Measurements from ENCODE around the gene STK11.

The STK11 gene

GRCh38 chr19:1235625-1236538 lies 30.3 kb downstream of the STK11 start:
- no peak for DNase-seq

GRCh38 chr19:1236576-1236975 lies 31.0 kb downstream of the STK11 start:
- intact Hi-C loops (cut with DNase I; ENCODE audit: low total_unique reads), result loop anchor here (5.0 kb wide), 1 partner anchor 256 kb away; the partner anchor contains the start of genes PCSK4 and REEP6
- no peaks in the 10 kb centered on the region for H3K9me3 ChIP-seq
- H3K27me3 ChIP-seq, result peaks cover 0 to 11% of the 10 kb centered on the region in 2 donors
- no peak overlapping the region for H3K27ac ChIP-seq
- H3K4me3 ChIP-seq, result peak overlapping the region; percentile 50 to 67
- no peak for TF ChIP-seq CTCF (IDR thresholded peaks at IDR 0.05)
- H3K36me3 ChIP-seq, result no peaks in the 10 kb centered on the region
- H3K4me1 ChIP-seq, result peaks cover 11 to 53% (median 42%) of the 10 kb centered on the region in 4 donors
- no peak for DNase-seq

More at GRCh38 chr19:1235625-1236538, 30.3 kb downstream of the STK11 start:
- peaks cover 0 to 11% of the 10 kb centered on the region in 2 donors for H3K27me3 ChIP-seq
- no peaks in the 10 kb centered on the region for H3K36me3 ChIP-seq
- H3K4me1 ChIP-seq, result peaks cover 6 to 47% (median 36%) of the 10 kb centered on the region in 4 donors
- H3K4me3 ChIP-seq, result no peak overlapping the region
- intact Hi-C loops (cut with DNase I; ENCODE audit: low total_unique reads), result loop anchor here (5.0 kb wide), 1 partner anchor 256 kb away; the partner anchor contains the start of genes PCSK4 and REEP6
- H3K27ac ChIP-seq, result no peak overlapping the region
- TF ChIP-seq CTCF (IDR thresholded peaks at IDR 0.05), result no peak
- H3K9me3 ChIP-seq, result no peaks in the 10 kb centered on the region

GRCh38 chr19:1237027-1237659 lies 31.6 kb downstream of the STK11 start:
- intact Hi-C loops (cut with DNase I; ENCODE audit: low total_unique reads), result loop anchor here (5.0 kb wide), 1 partner anchor 255 kb away; the partner anchor contains the start of genes PCSK4 and REEP6
- DNase-seq, result no peak
- Histone ChIP-seq H3K27me3 (peaks cover 0 to 11% of the 10 kb centered on the region in 2 donors), H3K4me1 (peaks cover 11 to 55% (median 44%) of the 10 kb centered on the region in 4 donors), H3K36me3 (no peaks in the 10 kb centered on the region), H3K27ac (peak overlapping the region; percentile 9 to 40), H3K4me3 (peak overlapping the region; percentile 50 to 67), H3K9me3 (no peaks in the 10 kb centered on the region)
- no peak for TF ChIP-seq CTCF (IDR thresholded peaks at IDR 0.05)

- no peak for DNase-seq
- Histone ChIP-seq H3K27ac (peak within 1 kb of the TSS; percentile 98 to 99), H3K4me3 (peak within 1 kb of the TSS; percentile 50 to 67), H3K9me3 (no peaks in the 10 kb centered on the region), H3K36me3 (no peaks in the 10 kb centered on the region), H3K4me1 (peaks cover 11 to 57% (median 47%) of the 10 kb centered on the region in 4 donors), H3K27me3 (peaks cover 0 to 11% of the 10 kb centered on the region in 2 donors)
- no peak for TF ChIP-seq CTCF (IDR thresholded peaks at IDR 0.05)
- intact Hi-C loops (cut with DNase I; ENCODE audit: low total_unique reads), result loop anchor here (5.0 kb wide), 1 partner anchor 254 kb away; the partner anchor contains the start of genes PCSK4 and REEP6
These were observed 32.3 kb downstream of the STK11 start, which contains the start of gene CBARP for GRCh38 chr19:1237754-1238368. TSS of gene CBARP (minus strand) at chr19:1238005. CDS start at chr19:1236100, 1,905 bp downstream.
